NCI-H2196 treated with DMSO at 0.1 percent for 48 hours (cell line): ENCODE results near the gene IP6K1.
A peak's percentile ranks its signal among the peaks of the same experiment; 100 is the strongest.

ENCODE experiments used
- DNase-seq: peaks from one replicate; lab custom pipeline; 2025; ENCODE audit not compliant: unreplicated experiment; lab: John Stamatoyannopoulos, UW

Gene IP6K1

GRCh38 chr3:49725906-49726681 is 60.2 kb downstream of the IP6K1 start:
- DNase-seq = no peak

GRCh38 chr3:49724586-49724985 is 61.8 kb downstream of the IP6K1 start:
- no peak for DNase-seq

- DNase-seq = peak; percentile 80
These were observed 62.5 kb downstream of the IP6K1 start, which contains the start of gene GMPPB for GRCh38 chr3:49723628-49724551. Gene GMPPB, minus strand, starts transcription at chr3:49723951. Its CDS starts 225 bp downstream, at chr3:49723726.

GRCh38 chr3:49723296-49723627 is 63.1 kb downstream of the IP6K1 start:
- no peak for DNase-seq

- DNase-seq = no peak
These were observed 63.4 kb downstream of the IP6K1 start for GRCh38 chr3:49722896-49723295.

- DNase-seq = no peak
These were observed 64.2 kb downstream of the IP6K1 start for GRCh38 chr3:49721896-49722781.

GRCh38 chr3:49721596-49721895 is 64.8 kb downstream of the IP6K1 start:
- DNase-seq = no peak

- DNase-seq = no peak
These were observed 65.3 kb downstream of the IP6K1 start for GRCh38 chr3:49720855-49721595.

- DNase-seq = peak; percentile 65
These were observed 67.0 kb downstream of the IP6K1 start, which contains the start of gene AMIGO3 for GRCh38 chr3:49719214-49719884. Gene AMIGO3, minus strand, starts transcription at chr3:49719684. Its CDS starts 219 bp downstream, at chr3:49719465.

- DNase-seq = no peak
These were observed 67.5 kb downstream of the IP6K1 start for GRCh38 chr3:49718858-49719213.

- DNase-seq = no peak
These were observed 68.1 kb downstream of the IP6K1 start for GRCh38 chr3:49717959-49718857.

- DNase-seq = no peak
These were observed 69.0 kb downstream of the IP6K1 start for GRCh38 chr3:49717211-49717958.

GRCh38 chr3:49716691-49717210 is 69.6 kb downstream of the IP6K1 start:
- no peak for DNase-seq

GRCh38 chr3:49716169-49716568 is 70.2 kb downstream of the IP6K1 start:
- no peak for DNase-seq

- no peak for DNase-seq
These were observed 70.7 kb downstream of the IP6K1 start for GRCh38 chr3:49715611-49716121.

- no peak for DNase-seq
These were observed 71.4 kb downstream of the IP6K1 start for GRCh38 chr3:49714728-49715550.
